HL-60 (cell line): ENCODE results near the gene COL4A2.

ENCODE experiments used
- DNase-seq, 2 experiments: peaks; one replicate each; pipeline ENCODE4 v3.0.0-alpha.2; 2010 to 2020; ENCODE audit warnings: low read depth in 1 of 2, low spot score in 1 of 2
- H3K27ac ChIP-seq: fragments of 250-450 bp; sonication (Bioruptor Pico); replicated peaks from 2 replicates; pipeline ENCODE4 v1.5.1; 2020; ENCODE audit warnings: mild to moderate bottlenecking, moderate library complexity
- H3K27me3 ChIP-seq: fragments of 250-450 bp; sonication (Bioruptor Pico); 2 replicates; pipeline ENCODE4 v1.5.1; 2021; ENCODE audit warnings: mild to moderate bottlenecking, moderate library complexity; ENCODE audit not compliant: insufficient read depth, poor library complexity, severe bottlenecking
- H3K4me3 ChIP-seq: replicated peaks from 2 replicates; pipeline ENCODE4 v1.5.1; 2011; ENCODE audit warnings: mild to moderate bottlenecking, control low read depth, low read length; ENCODE audit not compliant: insufficient read depth
- GABPA ChIP-seq: IDR thresholded peaks from 2 replicates; pipeline ENCODE4 v1.6.1; 2012; ENCODE audit warnings: low read depth
- POLR2AphosphoS5 ChIP-seq: IDR thresholded peaks from 2 replicates; pipeline ENCODE4 v1.6.1; 2012; ENCODE audit warnings: low read depth
- REST ChIP-seq: IDR thresholded peaks from 2 replicates; pipeline ENCODE4 v1.6.1; 2012; ENCODE audit warnings: low read depth; ENCODE audit not compliant: insufficient replicate concordance
- SPI1 ChIP-seq: IDR thresholded peaks from 2 replicates; pipeline ENCODE4 v1.6.1; 2012; ENCODE audit warnings: low read depth, mild to moderate bottlenecking, borderline replicate concordance
- TF ChIP-seq, protein P1 (sequence below): IDR thresholded peaks from one replicate; pipeline ENCODE4 v1.5.1; 2011; ENCODE audit warnings: low read length, control low read depth, inconsistent platforms; ENCODE audit not compliant: insufficient read depth

Gene COL4A2

GRCh38 chr13:110464556-110465333, 157.7 kb downstream of the COL4A2 start:
- no peak for DNase-seq
- Histone ChIP-seq H3K4me3 (no peak overlapping the region), H3K27ac (no peak overlapping the region), H3K27me3 (no peaks in the 10 kb centered on the region)
- no peak for TF ChIP-seq GABPA
- no peak for TF ChIP-seq SPI1
- TF ChIP-seq, protein P1, sequence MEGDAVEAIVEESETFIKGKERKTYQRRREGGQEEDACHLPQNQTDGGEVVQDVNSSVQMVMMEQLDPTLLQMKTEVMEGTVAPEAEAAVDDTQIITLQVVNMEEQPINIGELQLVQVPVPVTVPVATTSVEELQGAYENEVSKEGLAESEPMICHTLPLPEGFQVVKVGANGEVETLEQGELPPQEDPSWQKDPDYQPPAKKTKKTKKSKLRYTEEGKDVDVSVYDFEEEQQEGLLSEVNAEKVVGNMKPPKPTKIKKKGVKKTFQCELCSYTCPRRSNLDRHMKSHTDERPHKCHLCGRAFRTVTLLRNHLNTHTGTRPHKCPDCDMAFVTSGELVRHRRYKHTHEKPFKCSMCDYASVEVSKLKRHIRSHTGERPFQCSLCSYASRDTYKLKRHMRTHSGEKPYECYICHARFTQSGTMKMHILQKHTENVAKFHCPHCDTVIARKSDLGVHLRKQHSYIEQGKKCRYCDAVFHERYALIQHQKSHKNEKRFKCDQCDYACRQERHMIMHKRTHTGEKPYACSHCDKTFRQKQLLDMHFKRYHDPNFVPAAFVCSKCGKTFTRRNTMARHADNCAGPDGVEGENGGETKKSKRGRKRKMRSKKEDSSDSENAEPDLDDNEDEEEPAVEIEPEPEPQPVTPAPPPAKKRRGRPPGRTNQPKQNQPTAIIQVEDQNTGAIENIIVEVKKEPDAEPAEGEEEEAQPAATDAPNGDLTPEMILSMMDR, result no peak
- TF ChIP-seq POLR2AphosphoS5, result no peak
- TF ChIP-seq REST, result no peak

GRCh38 chr13:110465696-110466095, 158.6 kb downstream of the COL4A2 start:
- Histone ChIP-seq H3K27me3 (no peaks in the 10 kb centered on the region), H3K27ac (no peak overlapping the region), H3K4me3 (no peak overlapping the region)
- no peak for DNase-seq
- TF ChIP-seq, protein P1, result no peak
- TF ChIP-seq GABPA (no peak), REST (no peak), POLR2AphosphoS5 (no peak), SPI1 (no peak)

DNA sequence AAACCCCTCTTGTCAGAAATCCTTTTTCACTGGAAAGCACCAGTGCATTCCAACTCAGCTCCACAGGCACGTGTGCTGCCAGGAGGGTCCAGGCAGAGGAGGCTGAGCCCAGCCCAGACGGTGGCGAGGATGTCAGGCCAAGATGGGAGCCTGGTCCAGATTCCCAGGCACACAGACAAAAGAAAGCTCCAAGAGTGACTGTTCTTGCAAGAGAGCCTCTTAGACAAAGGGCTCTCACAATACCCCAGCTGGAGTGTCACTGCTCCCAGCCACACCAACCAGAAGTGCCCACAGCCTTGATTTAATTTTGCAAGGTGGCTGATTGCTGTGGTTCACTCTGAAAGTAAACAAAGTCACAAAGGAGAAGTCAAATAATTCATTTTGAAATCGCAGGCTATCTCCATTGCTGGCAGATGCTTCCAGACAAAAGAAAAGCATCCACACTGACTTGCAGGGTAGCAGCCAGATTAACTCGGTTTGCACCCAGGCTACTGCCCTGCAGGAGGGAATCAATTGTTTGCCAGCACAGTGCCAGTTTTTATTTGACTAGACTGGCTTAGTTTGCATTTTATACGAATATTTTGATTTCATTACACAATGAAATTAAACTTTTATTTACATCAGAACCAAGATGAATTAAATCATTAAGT, 159.3 kb downstream of the COL4A2 start:
- DNase-seq, result no peak
- TF ChIP-seq SPI1 (no peak), REST (no peak), POLR2AphosphoS5 (no peak), GABPA (no peak)
- TF ChIP-seq, protein P1, result no peak
- Histone ChIP-seq H3K27ac (no peak overlapping the region), H3K4me3 (no peak overlapping the region), H3K27me3 (no peaks in the 10 kb centered on the region)
